A673 (cell line): ENCODE results near the gene APOL2.

Experiments
- CTCF ChIP-seq: fragments of 300-800, 200-600 bp; sonication (generic); conservative IDR thresholded peaks from 2 replicates; pipeline ENCODE4 v1.5.1; 2017; ENCODE audit warnings: low read depth, mild to moderate bottlenecking, antibody characterized with exemption, low read length, moderate library complexity, mixed read lengths
- EZH2 ChIP-seq: fragments of 200-600 bp; sonication (generic); IDR thresholded peaks from 2 replicates; pipeline ENCODE4 v1.6.1; 2017; ENCODE audit warnings: borderline replicate concordance, low read depth, mild to moderate bottlenecking, mixed read lengths, antibody characterized with exemption, low read length; ENCODE audit not compliant: poor library complexity, severe bottlenecking

- TF ChIP-seq CTCF (no peak), EZH2 (no peak)
Measured at GRCh38 chr22:36222887-36223450, 16.4 kb downstream of the APOL2 start.
